Skin of body (tissue), 2 donors: ENCODE results near the gene PTPN11. TPM values are rescaled to one million over a fixed set of nuclear protein-coding genes. Genes with fewer than 3 reads are reported as not detected.
"Not testable (repeated sequence)": the region's sequence is repeated elsewhere in the genome, so short reads cannot be mapped to it uniquely, and the experiment has no call there.

ENCODE experiments used
- DNase-seq: peaks from one replicate; lab custom pipeline; 2025; lab: John Stamatoyannopoulos, UW
- total RNA-seq: library from RNA; depleted of rRNA; stranded (reverse); fragments of >200 nt; gene quantifications from one replicate; pipeline ENCODE4 v1.2.3, GENCODE V29; 2014

The PTPN11 gene
- total RNA-seq, result 46.7 TPM

GRCh38 chr12:112418608-112419296, at the start of gene PTPN11:
PTPN11 (plus strand) TSS chr12:112418947; CDS start chr12:112419112, 165 bp downstream.
- DNase-seq, result peak; percentile 65

DNA sequence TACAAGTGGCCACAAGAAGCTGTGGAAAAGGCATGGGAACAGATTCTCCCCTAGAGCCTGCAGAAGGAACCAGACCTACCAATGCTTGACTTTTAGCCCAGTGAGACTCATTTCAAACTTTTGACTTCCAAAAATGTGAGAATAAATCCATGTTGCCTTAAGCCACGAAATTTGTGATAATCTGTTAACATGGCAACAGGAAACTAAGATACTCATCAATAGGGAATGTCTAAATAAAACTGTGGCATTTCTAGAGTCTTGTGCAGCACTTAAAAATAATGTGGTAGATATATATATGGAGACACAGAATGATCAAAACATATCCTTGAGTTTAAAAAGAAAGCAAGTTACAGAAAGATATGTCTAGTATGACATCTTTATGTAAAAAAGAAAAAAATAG, 48.5 kb upstream of the PTPN11 start:
- DNase-seq, result no peak

GRCh38 chr12:112370868-112371510, 47.8 kb upstream of the PTPN11 start:
- DNase-seq, result no peak

GRCh38 chr12:112374166-112374740, 44.5 kb upstream of the PTPN11 start:
- DNase-seq, result no peak

- no peak for DNase-seq
Observed at GRCh38 chr12:112375105-112375504, 43.6 kb upstream of the PTPN11 start.

DNA sequence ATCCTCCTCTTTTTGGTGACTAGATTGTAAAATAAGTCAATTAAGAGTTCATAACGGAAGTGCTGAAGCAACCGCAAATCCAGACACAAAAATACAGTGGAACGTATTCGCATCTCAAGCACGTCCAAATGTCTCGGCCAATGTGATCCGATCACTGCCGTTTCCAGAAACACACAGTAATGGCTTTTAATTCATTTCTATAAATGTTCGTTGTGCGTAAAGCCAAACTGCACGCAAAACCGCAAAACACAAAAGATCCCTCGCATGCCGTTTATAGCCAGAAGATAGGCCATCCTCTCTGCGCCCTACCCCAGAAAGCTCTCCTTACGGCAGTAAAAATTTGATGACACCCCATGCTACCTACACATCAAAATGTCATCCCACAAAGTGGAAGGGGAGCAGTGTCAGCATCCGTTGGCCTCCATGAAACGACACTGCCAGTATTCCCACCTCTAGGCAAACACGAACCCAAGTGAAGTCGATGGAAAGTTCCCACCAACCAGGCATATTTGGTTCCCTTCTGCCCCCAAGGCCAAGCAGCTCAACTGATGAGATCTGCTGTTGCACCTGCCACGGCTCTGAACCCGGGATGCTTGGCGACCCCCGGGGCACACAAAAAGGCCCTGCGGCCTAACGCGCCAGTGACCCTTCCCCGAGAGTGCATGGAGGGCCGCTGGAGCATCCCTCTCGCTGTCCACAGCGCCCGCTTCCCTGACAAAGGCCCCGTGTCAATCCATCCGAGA, 37.9 kb upstream of the PTPN11 start:
- no peak for DNase-seq

DNA sequence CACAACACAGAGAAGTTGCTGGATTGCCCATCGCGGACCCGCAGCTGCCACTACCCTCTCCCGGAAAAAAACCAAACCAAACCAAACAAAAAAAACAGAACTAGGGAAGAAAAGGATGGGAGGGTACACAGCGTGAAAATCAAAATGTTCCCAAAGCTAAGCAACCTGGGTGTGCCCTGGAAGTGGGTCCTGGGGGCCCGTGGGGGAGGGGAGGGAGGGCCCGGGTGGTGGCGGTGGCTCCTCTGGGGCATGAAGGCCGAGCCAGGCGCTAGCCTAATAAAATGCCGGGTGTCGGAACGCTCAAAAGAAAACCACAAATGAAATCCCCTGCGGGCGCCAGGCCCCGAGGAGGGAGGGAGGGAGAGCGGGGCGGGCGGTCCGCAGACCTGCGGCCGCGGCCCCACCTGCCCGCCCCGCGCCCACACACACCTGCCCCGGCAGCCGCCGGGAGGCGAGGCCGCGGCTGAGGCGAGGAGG, 37.3 kb upstream of the PTPN11 start:
- no peak for DNase-seq

GRCh38 chr12:112381883-112382796, 36.6 kb upstream of the PTPN11 start, which contains the start of gene HECTD4:
HECTD4 (minus strand) TSS chr12:112382431; CDS start chr12:112382128, 303 bp downstream.
- peak; percentile 35 for DNase-seq

DNA sequence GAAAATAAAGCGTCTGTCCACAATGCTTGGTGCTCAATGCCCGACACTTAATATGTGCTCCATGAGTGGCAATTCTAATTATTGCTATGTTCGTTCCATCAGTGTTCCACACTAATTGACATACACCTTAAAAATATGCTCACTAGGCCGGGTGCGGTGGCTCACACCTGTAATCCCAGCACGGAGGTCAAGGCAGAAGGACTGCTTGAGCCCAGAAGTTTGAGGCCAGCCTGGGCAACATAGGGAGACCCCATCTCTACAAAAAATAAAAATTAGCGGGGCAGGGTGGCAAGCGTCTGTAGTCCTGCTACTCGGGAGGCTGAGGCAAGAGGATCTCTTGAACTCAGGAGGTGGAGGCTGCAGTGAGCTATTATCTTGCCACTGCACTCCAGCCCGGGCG, 35.9 kb upstream of the PTPN11 start:
- DNase-seq, result no peak

DNA sequence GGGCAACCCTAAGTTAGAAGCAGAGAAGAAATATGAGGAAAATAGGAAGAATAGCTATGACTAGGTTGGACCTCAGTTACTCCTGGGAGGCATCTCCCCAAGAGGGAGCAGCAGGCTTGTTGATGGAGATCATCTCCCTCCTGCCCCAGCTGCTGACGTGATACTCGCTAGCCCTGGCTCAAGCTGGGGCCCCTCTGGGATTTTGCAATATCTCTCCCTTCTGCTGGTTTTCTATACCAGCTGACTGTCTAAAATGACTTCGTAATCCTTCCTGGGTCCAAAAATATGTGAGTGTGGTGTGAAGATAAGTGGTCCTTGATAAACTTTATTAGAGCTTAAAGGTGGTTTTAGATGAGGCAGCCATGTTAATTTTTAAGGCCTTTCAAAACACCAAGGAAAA, 32.0 kb upstream of the PTPN11 start:
- no peak for DNase-seq

- no peak for DNase-seq
Observed at GRCh38 chr12:112389228-112389627, 29.5 kb upstream of the PTPN11 start.

DNA sequence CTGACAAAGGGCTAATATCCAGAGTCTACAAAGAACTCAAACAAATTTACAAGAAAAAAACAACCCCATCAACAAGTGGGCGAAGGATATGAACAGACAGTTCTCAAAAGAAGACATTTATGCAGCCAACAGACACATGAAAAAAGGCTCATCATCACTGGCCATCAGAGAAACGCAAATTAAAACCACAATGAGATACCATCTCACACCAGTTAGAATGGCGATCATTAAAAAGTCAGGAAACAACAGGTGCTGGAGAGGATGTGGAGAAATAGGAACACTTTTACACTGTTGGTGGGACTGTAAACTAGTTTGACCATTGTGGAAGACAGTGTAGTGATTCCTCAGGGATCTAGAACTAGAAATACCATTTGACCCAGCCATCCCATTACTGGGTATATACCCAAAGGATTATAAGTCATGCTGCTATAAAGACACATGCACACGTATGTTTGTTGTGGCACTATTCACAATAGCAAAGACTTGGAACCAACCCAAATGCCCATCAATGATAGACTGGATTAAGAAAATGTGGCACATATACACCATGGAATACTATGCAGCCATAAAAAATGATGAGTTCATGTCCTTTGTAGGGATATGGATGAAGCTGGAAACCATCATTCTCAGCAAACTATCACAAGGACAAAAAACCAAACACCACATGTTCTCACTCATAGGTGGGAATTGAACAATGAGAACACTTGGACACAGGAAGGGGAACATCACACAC, 28.7 kb upstream of the PTPN11 start:
- not testable (repeated sequence) for DNase-seq

GRCh38 chr12:112393328-112393727, 25.4 kb upstream of the PTPN11 start:
- DNase-seq, result no peak

DNA sequence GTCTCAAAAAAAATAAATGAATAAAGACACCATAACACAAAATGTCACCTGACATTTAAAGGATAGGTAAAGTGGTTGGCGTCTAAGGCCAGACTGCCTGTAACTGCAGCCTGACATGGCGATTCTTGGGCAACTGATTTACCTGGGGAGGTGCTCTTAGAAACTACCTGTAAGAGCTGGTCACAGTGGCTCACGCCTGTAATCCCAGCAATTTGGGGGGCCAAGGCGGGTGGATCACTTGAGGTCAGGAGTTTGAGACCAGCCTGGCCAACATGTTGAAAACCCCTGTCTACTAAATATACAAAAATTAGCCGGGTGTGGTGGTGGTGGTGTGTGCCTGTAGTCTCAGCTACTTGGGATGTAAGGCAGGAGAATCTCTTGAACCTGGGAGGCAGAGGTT, 17.7 kb upstream of the PTPN11 start:
- DNase-seq, result no peak

DNA sequence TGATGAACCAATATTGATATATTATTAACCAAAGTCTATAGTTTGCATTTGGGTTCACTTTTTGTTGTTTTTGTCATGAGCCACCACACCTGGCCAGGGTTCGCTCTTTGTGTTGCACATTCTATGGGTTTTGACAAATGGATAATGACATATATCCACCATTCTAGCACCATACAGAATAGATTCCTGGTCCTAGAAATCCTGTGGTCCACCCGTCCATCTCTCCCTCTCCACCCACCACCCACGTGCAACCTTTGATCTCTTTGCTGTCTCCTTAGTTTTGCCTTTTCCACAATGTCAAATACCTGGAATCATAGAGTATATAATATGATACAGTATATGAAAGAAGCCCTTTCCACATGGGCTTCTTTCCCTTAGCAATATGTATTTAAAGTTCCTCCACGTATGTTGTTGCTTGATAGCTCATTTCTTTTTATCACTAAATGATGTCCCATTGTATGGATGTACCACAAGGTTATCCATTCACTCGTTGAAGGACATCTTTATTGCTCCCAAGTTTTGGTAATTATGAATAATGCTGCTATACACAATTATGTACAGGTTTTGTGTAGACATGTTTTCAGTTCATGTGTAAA, 16.7 kb upstream of the PTPN11 start:
- DNase-seq, result no peak

- no peak for DNase-seq
Observed at GRCh38 chr12:112406519-112407488, 11.9 kb upstream of the PTPN11 start.

GRCh38 chr12:112407683-112408082, 11.1 kb upstream of the PTPN11 start:
- not testable (repeated sequence) for DNase-seq

DNA sequence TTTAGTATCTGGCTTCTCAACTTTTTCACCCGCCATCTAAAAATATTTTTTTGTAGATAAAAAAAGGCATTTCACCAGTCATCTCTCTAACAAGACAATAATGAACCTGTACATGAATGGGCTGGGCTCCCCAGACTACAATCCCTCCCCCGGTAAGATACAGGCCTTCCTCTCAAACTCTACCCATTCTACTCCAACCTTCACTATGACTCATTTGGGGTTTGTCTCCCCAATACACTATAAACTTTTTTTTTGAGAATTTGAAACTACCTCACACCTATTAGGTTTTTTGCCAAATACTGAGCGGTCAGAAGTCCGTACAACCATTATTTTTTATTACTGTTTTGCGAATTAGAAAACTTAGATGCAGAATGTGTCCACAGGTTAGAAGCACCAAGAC, 10.1 kb upstream of the PTPN11 start:
- no peak for DNase-seq
